Right lobe of liver (tissue), 6 donors: ENCODE measurements around the gene PTCRA. TPM values are rescaled to one million over a fixed set of nuclear protein-coding genes. Genes with fewer than 3 reads are reported as not detected.

ENCODE experiments used
- ATAC-seq, 4 donors: fragments of 200-7000 bp; cut with Tn5 transposase; one replicate each; pipeline ENCODE4 v1.9.1; 2020; ENCODE audit warnings: mild to moderate bottlenecking in 4 of 4, moderate library complexity in 4 of 4
- DNase-seq, 3 donors: peaks; one replicate each; pipeline ENCODE4 v3.0.0-alpha.2; 2020
- H3K27ac ChIP-seq, 3 donors: fragments of 200-600 bp; one replicate each; pipeline ENCODE4 v1.8.0; 2022
- H3K27me3 ChIP-seq, 2 donors: fragments of 200-600 bp; one replicate each; pipeline ENCODE4 v1.8.0; 2022
- H3K36me3 ChIP-seq, 4 donors: fragments of 200-600 bp; sonication (generic) in 1 of 4; one replicate each; pipeline versions ENCODE4 v1.5.1 to v1.8.0; 2017 to 2022; ENCODE audit warnings: control low read depth in 1 of 4
- H3K4me1 ChIP-seq, 4 donors: fragments of 200-600 bp; sonication (generic) in 1 of 4; one replicate each; pipeline versions ENCODE4 v1.5.1 to v1.8.0; 2017 to 2022; ENCODE audit warnings: control low read depth in 1 of 4
- H3K4me3 ChIP-seq, 3 donors: fragments of 200-600 bp; one replicate each; pipeline ENCODE4 v1.8.0; 2022
- H3K9me3 ChIP-seq, 4 donors: fragments of 200-600 bp; sonication (generic) in 1 of 4; one replicate each; pipeline versions ENCODE4 v1.5.1 to v1.8.0; 2017 to 2022; ENCODE audit warnings: control low read depth in 1 of 4
- POLR2A ChIP-seq: fragments of 450-650 bp; IDR thresholded peaks from one replicate; pipeline ENCODE4 v1.6.1; 2017; ENCODE audit warnings: antibody characterized with exemption, mild to moderate bottlenecking
- WGBS: methylation state at CpG from one replicate; pipeline ENCODE4 v1.1.6; 2018; ENCODE audit warnings: low coverage, low lambda C conversion rate; ENCODE audit not compliant: insufficient coverage; ENCODE audit errors: missing lambda C conversion rate; 5-methylcytosine and 5-hydroxymethylcytosine counted together
- intact Hi-C, 2 donors: fragments of 100-400 bp; cut with DNase I; formaldehyde crosslinking; loops; one replicate each; pipeline versions ENCODE4 v1.11.2 to v1.14.1; 2022
- total RNA-seq, 6 experiments: library from RNA; depleted of rRNA in 2 of 6; stranded (reverse); fragments of >200 nt in 2 of 6; fragmentation: NEBNext Ultra II Directional in 3 of 6; extraction: Animal tissue kit (Norgen Biotek cat#: 25700) in 3 of 6; gene quantifications; one replicate each; pipeline versions ENCODE4 v1.1.0 to v1.2.4, GENCODE V29; 2016 to 2023
- TF ChIP-seq, protein P1 (sequence below), 4 donors: fragments of 200-600 bp in 3 of 4; fragments of 450-650 bp in 1 of 4; IDR thresholded peaks; one replicate each; pipeline versions ENCODE4 v1.5.1 to v1.8.0; 2016 to 2022; ENCODE audit warnings: antibody characterized with exemption in 4 of 4, mild to moderate bottlenecking in 2 of 4
- donor health status: DM: no; HTN: yes; CAD: no.
- donor health status: DM: no; HTN: no; CAD: no.
- donor health status: DM: no; HTN: no; CAD: no.
- donor health status: DM: no; HTN: yes; CAD: no.
- donor health status: DM: no; HTN: yes; CAD: no.

Gene PTCRA
- total RNA-seq, 6 experiments from 2014 or later = 0.31 to 0.46 (median 0.37) TPM; not detected in 3

- peak in 1 of 4 donors; percentile 1 for ATAC-seq
- intact Hi-C loops = no loop called here
- Histone ChIP-seq H3K4me1 (peaks cover 0 to 18% (median 0%) of the 10 kb centered on the region in 4 donors), H3K36me3 (peaks cover 0 to 40% (median 19%) of the 10 kb centered on the region in 4 donors), H3K27ac (no peak overlapping the region), H3K9me3 (no peaks in the 10 kb centered on the region), H3K27me3 (no peaks in the 10 kb centered on the region), H3K4me3 (no peak overlapping the region)
- no peak for TF ChIP-seq POLR2A
- TF ChIP-seq, protein P1, sequence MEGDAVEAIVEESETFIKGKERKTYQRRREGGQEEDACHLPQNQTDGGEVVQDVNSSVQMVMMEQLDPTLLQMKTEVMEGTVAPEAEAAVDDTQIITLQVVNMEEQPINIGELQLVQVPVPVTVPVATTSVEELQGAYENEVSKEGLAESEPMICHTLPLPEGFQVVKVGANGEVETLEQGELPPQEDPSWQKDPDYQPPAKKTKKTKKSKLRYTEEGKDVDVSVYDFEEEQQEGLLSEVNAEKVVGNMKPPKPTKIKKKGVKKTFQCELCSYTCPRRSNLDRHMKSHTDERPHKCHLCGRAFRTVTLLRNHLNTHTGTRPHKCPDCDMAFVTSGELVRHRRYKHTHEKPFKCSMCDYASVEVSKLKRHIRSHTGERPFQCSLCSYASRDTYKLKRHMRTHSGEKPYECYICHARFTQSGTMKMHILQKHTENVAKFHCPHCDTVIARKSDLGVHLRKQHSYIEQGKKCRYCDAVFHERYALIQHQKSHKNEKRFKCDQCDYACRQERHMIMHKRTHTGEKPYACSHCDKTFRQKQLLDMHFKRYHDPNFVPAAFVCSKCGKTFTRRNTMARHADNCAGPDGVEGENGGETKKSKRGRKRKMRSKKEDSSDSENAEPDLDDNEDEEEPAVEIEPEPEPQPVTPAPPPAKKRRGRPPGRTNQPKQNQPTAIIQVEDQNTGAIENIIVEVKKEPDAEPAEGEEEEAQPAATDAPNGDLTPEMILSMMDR (IDR thresholded peaks at IDR 0.05) = no peak
- WGBS = 100% methylated on average over 6 of the region's 11 CpGs
- DNase-seq = no peak
Observed at GRCh38 chr6:42967228-42967627, 51.4 kb downstream of the PTCRA start.

GRCh38 chr6:42968126-42968701 is 52.4 kb downstream of the PTCRA start:
- intact Hi-C loops = no loop called here
- peaks cover 0 to 39% (median 17%) of the 10 kb centered on the region in 4 donors for H3K36me3 ChIP-seq
- no peaks in the 10 kb centered on the region for H3K27me3 ChIP-seq
- no peak for TF ChIP-seq POLR2A
- TF ChIP-seq, protein P1 (IDR thresholded peaks at IDR 0.05) = no peak
- ATAC-seq (peak in 2 of 4 donors; percentile 1 to 7), DNase-seq (no peak)
- H3K4me3 ChIP-seq = no peak overlapping the region
- H3K4me1 ChIP-seq = peaks cover 0 to 18% (median 0%) of the 10 kb centered on the region in 4 donors
- H3K27ac ChIP-seq = peak overlapping the region in 1 of 3 donors; percentile 13
- no peaks in the 10 kb centered on the region for H3K9me3 ChIP-seq
- 100% methylated on average over 1 of the region's 12 CpGs for WGBS

GRCh38 chr6:42968783-42969182 is 52.9 kb downstream of the PTCRA start:
- 0% methylated on average over 1 of the region's 4 CpGs for WGBS
- H3K4me3 ChIP-seq = no peak overlapping the region
- intact Hi-C loops = no loop called here
- no peaks in the 10 kb centered on the region for H3K9me3 ChIP-seq
- no peak for TF ChIP-seq POLR2A
- TF ChIP-seq, protein P1 (IDR thresholded peaks at IDR 0.05) = no peak
- H3K27me3 ChIP-seq = no peaks in the 10 kb centered on the region
- peaks cover 0 to 33% (median 15%) of the 10 kb centered on the region in 4 donors for H3K36me3 ChIP-seq
- peak overlapping the region in 1 of 3 donors; percentile 13 for H3K27ac ChIP-seq
- DNase-seq = no peak
- H3K4me1 ChIP-seq = peaks cover 0 to 18% (median 0%) of the 10 kb centered on the region in 4 donors
- peak in 1 of 4 donors; percentile 5 for ATAC-seq

GRCh38 chr6:42969431-42969830 is 53.6 kb downstream of the PTCRA start:
- Histone ChIP-seq H3K27me3 (no peaks in the 10 kb centered on the region), H3K9me3 (no peaks in the 10 kb centered on the region), H3K4me3 (no peak overlapping the region), H3K27ac (no peak overlapping the region), H3K4me1 (peaks cover 0 to 18% (median 0%) of the 10 kb centered on the region in 4 donors), H3K36me3 (peaks cover 0 to 26% (median 12%) of the 10 kb centered on the region in 4 donors)
- DNase-seq (no peak), ATAC-seq (peak in 3 of 4 donors; percentile 9 to 35 (median 24))
- WGBS = 80% methylated on average over 2 of the region's 2 CpGs
- intact Hi-C loops = no loop called here
- TF ChIP-seq, protein P1 (IDR thresholded peaks at IDR 0.05) = no peak
- TF ChIP-seq POLR2A = no peak
